GM12891 (cell line): ENCODE results near the gene PSTPIP2.

Source experiments
- DNase-seq: peaks from one replicate; pipeline ENCODE4 v3.0.0; 2011; ENCODE audit warnings: low spot score; ENCODE audit not compliant: insufficient read length
- FAIRE-seq: peaks from 2 replicates; lab custom pipeline; 2011; peaks lifted over from hg19 to GRCh38; lab: Jason Lieb, UNC
- PAX5 ChIP-seq: IDR thresholded peaks from 2 replicates; pipeline ENCODE4 v1.6.1; 2011; ENCODE audit warnings: low read length, moderate library complexity, mild to moderate bottlenecking; ENCODE audit not compliant: insufficient read depth, severe bottlenecking
- POLR2A ChIP-seq: IDR thresholded peaks from 2 replicates; pipeline ENCODE4 v1.6.1; 2011; ENCODE audit warnings: low read depth, low read length, control low read depth
- POLR2AphosphoS5 ChIP-seq: IDR thresholded peaks from 2 replicates; pipeline ENCODE4 v1.6.1; 2011; ENCODE audit warnings: low read depth, low read length, control low read depth
- POU2F2 ChIP-seq: IDR thresholded peaks from 2 replicates; pipeline ENCODE4 v1.6.1; 2011; ENCODE audit warnings: low read depth, mild to moderate bottlenecking, control low read depth, low read length, moderate library complexity
- SPI1 ChIP-seq: IDR thresholded peaks from 2 replicates; pipeline ENCODE4 v1.6.1; 2011; ENCODE audit warnings: low read depth, low read length, control low read depth
- TAF1 ChIP-seq: IDR thresholded peaks from 2 replicates; pipeline ENCODE4 v1.6.1; 2011; ENCODE audit warnings: low read depth, low read length, control low read depth

Gene PSTPIP2

GRCh38 chr18:46042571-46043123, 29.4 kb downstream of the PSTPIP2 start:
- DNase-seq (no peak), FAIRE-seq (no peak)
- TF ChIP-seq POLR2A, result no peak
- TF ChIP-seq PAX5, result no peak
- no peak for TF ChIP-seq POU2F2
- no peak for TF ChIP-seq TAF1

DNA sequence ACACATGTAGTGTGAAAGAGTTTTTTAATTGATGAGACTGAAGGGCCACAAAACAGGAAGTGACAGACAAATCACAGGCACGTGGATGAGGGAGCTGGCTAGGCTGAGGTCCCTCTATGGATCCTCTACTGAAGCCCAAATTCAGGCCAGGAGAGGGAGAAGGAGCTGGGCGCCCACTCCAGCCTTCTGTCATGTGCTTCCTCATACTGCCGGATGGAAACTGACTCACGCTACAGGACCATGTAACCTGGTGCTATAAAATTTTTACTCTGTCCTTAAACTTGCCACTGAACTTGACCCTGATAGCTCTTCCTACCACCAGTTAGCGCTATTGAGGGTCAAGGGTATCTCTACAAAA, 31.3 kb downstream of the PSTPIP2 start:
- no peak for DNase-seq
- TF ChIP-seq PAX5, result no peak
- peak; percentile 78 for TF ChIP-seq SPI1
- no peak for TF ChIP-seq POU2F2
- no peak for TF ChIP-seq POLR2A
- TF ChIP-seq TAF1, result no peak
- no peak for TF ChIP-seq POLR2AphosphoS5
- FAIRE-seq, result no peak

DNA sequence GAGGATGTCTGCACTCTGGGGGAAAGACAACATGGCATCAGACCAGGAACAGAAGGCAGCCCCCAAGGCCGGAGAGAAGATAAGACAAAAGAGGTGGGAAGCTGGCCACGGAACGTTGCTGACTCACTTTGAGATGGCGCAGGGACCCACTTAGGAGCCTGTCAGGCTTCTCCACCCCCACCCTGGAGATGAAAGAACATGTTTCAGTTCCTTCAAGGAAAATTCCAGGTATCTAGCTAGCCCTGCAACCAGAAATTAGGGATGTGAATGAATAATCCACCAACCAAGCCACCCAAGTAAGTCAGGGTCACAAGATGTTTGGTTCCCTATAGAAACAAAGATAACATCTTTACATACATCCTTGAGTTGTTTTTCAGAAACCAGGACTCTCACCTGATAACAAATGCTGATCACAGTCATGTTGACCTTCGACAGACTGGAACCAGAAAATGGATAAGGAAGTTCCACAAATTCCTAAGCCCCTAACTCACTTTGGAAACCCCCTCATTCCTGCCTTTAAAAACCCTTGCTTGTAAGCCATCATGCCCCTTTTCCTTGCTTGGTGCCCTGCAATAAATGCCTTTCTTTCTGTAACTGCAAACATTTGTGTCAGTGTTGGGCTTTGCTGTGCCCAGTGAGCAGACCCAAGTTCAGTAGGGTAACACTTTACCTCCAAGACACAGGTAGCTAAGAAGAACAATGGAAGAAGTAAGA, 31.9 kb downstream of the PSTPIP2 start:
- FAIRE-seq (no peak), DNase-seq (no peak)
- TF ChIP-seq POLR2A (no peak), POLR2AphosphoS5 (no peak), TAF1 (no peak), PAX5 (no peak), SPI1 (no peak), POU2F2 (no peak)

GRCh38 chr18:46037512-46038305, 34.4 kb downstream of the PSTPIP2 start:
- FAIRE-seq, result no peak
- TF ChIP-seq POLR2AphosphoS5, result no peak
- no peak for TF ChIP-seq PAX5
- no peak for TF ChIP-seq SPI1
- TF ChIP-seq POLR2A, result no peak
- TF ChIP-seq POU2F2, result no peak
- TF ChIP-seq TAF1, result no peak

GRCh38 chr18:46035696-46036680, 36.1 kb downstream of the PSTPIP2 start:
- TF ChIP-seq POU2F2 (no peak), POLR2A (no peak), TAF1 (no peak), PAX5 (no peak), SPI1 (no peak), POLR2AphosphoS5 (no peak)
- no peak for DNase-seq
- FAIRE-seq, result no peak

More at GRCh38 chr18:46037512-46038305, 34.4 kb downstream of the PSTPIP2 start:
- DNase-seq, result no peak

DNA sequence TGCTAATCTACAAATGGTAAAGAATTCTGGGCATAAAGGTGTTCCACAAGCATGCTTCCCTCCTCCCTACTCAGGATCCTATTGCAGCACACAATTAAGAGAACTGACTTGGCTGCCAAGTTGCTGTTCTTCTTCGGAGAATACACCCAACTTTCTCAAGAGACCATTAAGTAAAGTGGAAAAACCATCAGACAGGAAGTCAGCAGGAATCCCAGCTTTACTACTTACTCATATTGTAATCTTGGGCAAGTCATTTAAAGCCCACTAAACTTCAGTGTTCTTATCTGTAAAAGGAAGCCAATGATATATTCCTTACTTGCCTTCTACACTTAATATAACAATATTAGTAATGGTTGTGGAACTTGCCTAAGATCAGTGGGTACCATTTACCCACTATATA, 37.8 kb downstream of the PSTPIP2 start:
- DNase-seq (no peak), FAIRE-seq (no peak)
- TF ChIP-seq TAF1 (no peak), PAX5 (no peak), SPI1 (no peak), POLR2A (no peak), POLR2AphosphoS5 (no peak), POU2F2 (no peak)

- no peak for DNase-seq
- TF ChIP-seq PAX5 (no peak), SPI1 (no peak), POU2F2 (no peak), TAF1 (no peak)
- no peak for FAIRE-seq
Observed at GRCh38 chr18:46031741-46032140, 40.3 kb downstream of the PSTPIP2 start.

DNA sequence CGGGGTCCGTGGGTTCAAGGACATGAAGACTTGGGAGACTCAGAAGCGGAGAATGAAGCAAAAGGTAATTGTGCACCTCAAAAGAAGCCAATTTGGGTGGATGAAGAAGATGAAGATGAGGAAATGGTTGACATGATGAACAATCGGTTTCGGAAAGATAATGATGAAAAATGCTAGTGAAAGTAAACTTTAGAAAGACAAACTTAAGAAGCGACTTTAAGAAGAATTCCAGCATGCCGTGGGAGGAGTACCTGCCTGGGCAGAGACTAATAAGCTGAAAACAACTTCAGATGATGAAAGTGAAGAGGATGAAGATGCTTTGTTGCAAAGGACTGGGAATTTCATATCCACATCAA, 43.5 kb downstream of the PSTPIP2 start:
- DNase-seq (no peak), FAIRE-seq (no peak)
- TF ChIP-seq POU2F2 (no peak), TAF1 (no peak), SPI1 (no peak), POLR2AphosphoS5 (no peak), PAX5 (no peak), POLR2A (no peak)

GRCh38 chr18:46019936-46020335, 52.1 kb downstream of the PSTPIP2 start:
- TF ChIP-seq POLR2A, result no peak
- TF ChIP-seq TAF1, result no peak
- no peak for TF ChIP-seq PAX5
- no peak for TF ChIP-seq SPI1
- TF ChIP-seq POLR2AphosphoS5, result no peak
- TF ChIP-seq POU2F2, result no peak
- FAIRE-seq, result no peak
- DNase-seq, result no peak
